Breast epithelium (tissue), 3 donors: Measurements from ENCODE around the gene TMEFF1.

ENCODE experiments used
- POLR2A ChIP-seq: fragments of 450-650 bp; IDR thresholded peaks from one replicate; pipeline ENCODE4 v1.6.1; 2016; ENCODE audit warnings: antibody characterized with exemption, mild to moderate bottlenecking, moderate library complexity
- TF ChIP-seq, protein P1 (sequence below), 3 donors: fragments of 450-650 bp; IDR thresholded peaks; one replicate each; pipeline ENCODE4 v1.5.1; 2016 to 2017; ENCODE audit warnings: antibody characterized with exemption in 3 of 3, mild to moderate bottlenecking in 3 of 3, moderate library complexity in 3 of 3

DNA sequence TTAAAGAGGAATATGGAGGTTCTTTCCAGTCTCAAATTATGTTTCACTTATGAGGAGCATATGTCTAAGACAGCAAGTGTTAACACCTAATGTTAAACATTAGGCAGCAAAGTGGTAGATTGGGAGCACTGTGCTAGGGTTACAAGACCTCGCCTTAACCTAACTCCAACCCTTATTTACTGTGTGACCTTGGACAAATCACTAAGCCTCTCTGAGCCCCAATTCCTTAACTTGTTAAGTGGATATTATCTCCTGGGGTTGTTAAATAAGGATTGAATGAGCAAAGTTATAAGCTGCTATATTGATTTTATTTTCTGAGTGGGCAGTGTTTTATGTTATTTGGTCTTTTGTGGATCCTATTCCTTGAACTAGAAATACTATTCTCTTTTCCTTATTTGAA is 38.3 kb downstream of the TMEFF1 start:
- no peak for TF ChIP-seq POLR2A
- TF ChIP-seq, protein P1, sequence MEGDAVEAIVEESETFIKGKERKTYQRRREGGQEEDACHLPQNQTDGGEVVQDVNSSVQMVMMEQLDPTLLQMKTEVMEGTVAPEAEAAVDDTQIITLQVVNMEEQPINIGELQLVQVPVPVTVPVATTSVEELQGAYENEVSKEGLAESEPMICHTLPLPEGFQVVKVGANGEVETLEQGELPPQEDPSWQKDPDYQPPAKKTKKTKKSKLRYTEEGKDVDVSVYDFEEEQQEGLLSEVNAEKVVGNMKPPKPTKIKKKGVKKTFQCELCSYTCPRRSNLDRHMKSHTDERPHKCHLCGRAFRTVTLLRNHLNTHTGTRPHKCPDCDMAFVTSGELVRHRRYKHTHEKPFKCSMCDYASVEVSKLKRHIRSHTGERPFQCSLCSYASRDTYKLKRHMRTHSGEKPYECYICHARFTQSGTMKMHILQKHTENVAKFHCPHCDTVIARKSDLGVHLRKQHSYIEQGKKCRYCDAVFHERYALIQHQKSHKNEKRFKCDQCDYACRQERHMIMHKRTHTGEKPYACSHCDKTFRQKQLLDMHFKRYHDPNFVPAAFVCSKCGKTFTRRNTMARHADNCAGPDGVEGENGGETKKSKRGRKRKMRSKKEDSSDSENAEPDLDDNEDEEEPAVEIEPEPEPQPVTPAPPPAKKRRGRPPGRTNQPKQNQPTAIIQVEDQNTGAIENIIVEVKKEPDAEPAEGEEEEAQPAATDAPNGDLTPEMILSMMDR (IDR thresholded peaks at IDR 0.05), result no peak
